Measurements from ENCODE around the gene PRKD1.
"Not testable (repeated sequence)": the region's sequence is repeated elsewhere in the genome, so short reads cannot be mapped to it uniquely, and the experiment has no call there.

PRKD1 gene

GRCh38 chr14:29865299-29865698, 62.3 kb downstream of the PRKD1 start:
- no peak for DNase-seq (ENCODE audit: low read depth)
- H3K4me3 ChIP-seq (ENCODE audit: low read depth, low read length): no peak overlapping the region
- no peak for TF ChIP-seq CTCF (IDR thresholded peaks at IDR 0.05; ENCODE audit: low read depth, low read length, missing control alignments)
- in situ Hi-C loops (cut with HindIII; ENCODE audit: low sequenced_read_pairs): no loop called here

- no peak for TF ChIP-seq CTCF (IDR thresholded peaks at IDR 0.05; ENCODE audit: low read depth, low read length, missing control alignments)
- peak; percentile 20 for DNase-seq (ENCODE audit: low read depth)
- in situ Hi-C loops (cut with HindIII; ENCODE audit: low sequenced_read_pairs): no loop called here
- H3K4me3 ChIP-seq (ENCODE audit: low read depth, low read length): no peak overlapping the region
Observed at GRCh38 chr14:29861996-29862395, 65.7 kb downstream of the PRKD1 start.

- in situ Hi-C loops (cut with HindIII; ENCODE audit: low sequenced_read_pairs): no loop called here
- DNase-seq (ENCODE audit: low read depth): no peak
- H3K4me3 ChIP-seq (ENCODE audit: low read depth, low read length): no peak overlapping the region
- TF ChIP-seq CTCF (IDR thresholded peaks at IDR 0.05; ENCODE audit: low read depth, low read length, missing control alignments): no peak
Observed at GRCh38 chr14:29858299-29858698, 69.3 kb downstream of the PRKD1 start.

- in situ Hi-C loops (cut with HindIII; ENCODE audit: low sequenced_read_pairs): no loop called here
- no peak overlapping the region for H3K4me3 ChIP-seq (ENCODE audit: low read depth, low read length)
- no peak for TF ChIP-seq CTCF (IDR thresholded peaks at IDR 0.05; ENCODE audit: low read depth, low read length, missing control alignments)
- no peak for DNase-seq (ENCODE audit: low read depth)
Observed at GRCh38 chr14:29857551-29857950, 70.1 kb downstream of the PRKD1 start.

- no peak overlapping the region for H3K4me3 ChIP-seq (ENCODE audit: low read depth, low read length)
- no peak for TF ChIP-seq CTCF (IDR thresholded peaks at IDR 0.05; ENCODE audit: low read depth, low read length, missing control alignments)
- DNase-seq (ENCODE audit: low read depth): no peak
- in situ Hi-C loops (cut with HindIII; ENCODE audit: low sequenced_read_pairs): no loop called here
Observed at GRCh38 chr14:29856516-29856915, 71.1 kb downstream of the PRKD1 start.

GRCh38 chr14:29853691-29854090, 74.0 kb downstream of the PRKD1 start:
- H3K4me3 ChIP-seq (ENCODE audit: low read depth, low read length); in situ Hi-C loops (cut with HindIII; ENCODE audit: low sequenced_read_pairs); DNase-seq (ENCODE audit: low read depth): not testable (repeated sequence)

- no peak for DNase-seq (ENCODE audit: low read depth)
- H3K4me3 ChIP-seq (ENCODE audit: low read depth, low read length): no peak overlapping the region
- TF ChIP-seq CTCF (IDR thresholded peaks at IDR 0.05; ENCODE audit: low read depth, low read length, missing control alignments): no peak
- in situ Hi-C loops (cut with HindIII; ENCODE audit: low sequenced_read_pairs): no loop called here
Observed at GRCh38 chr14:29853272-29853671, 74.4 kb downstream of the PRKD1 start.
